ENCODE data around the gene CKB.

The CKB gene

DNA sequence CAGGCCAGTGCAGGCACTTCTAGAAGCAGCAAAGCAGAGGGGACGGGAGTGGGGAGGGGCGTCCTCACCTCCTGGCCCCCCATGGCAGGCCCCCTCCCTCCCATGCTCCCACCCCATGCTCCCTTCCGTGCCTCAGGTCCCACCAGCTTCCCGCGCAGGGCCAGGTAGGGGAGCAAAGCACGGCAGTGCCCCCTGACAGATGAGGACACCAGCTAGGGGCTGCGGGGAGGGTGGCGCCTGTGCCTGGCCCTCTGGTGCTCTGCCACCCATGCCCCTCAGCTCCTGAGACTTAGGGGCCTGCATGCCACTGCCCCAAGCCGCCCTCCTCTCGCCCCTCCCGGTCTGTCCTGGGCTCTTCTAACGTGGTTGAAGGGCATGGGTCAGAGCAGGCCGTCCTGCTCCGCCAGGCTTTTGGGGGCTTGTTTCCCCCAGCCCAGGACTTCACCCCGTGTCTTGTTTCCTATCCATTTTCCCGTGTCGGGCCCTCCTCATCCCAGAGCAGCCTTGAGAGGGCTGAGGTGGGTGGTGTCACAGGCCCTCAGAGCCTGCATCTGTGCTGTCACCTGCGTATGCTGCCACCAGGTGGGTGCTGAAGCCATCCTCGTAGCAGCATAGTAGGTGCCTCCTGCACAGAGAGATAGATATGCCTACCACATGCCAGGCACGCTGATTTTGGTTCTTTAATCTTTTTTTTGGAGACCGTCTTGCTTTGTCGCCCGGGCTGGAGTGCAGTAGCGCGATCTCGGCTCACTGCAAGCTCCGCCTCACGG is 16.6 kb upstream of the CKB start:
- DNase-seq = peak; percentile 26
- no peak overlapping the region for H3K4ac ChIP-seq (ENCODE audit: low read depth, low read length)
- no peaks in the 10 kb centered on the region for H3K36me3 ChIP-seq (ENCODE audit: control insufficient read depth, insufficient read depth, low read length)
- WGBS (ENCODE audit: extremely low coverage, insufficient coverage, low lambda C conversion rate) = no CpG with 5 or more reads among the region's 28 CpGs
- H3K79me2 ChIP-seq (ENCODE audit: control insufficient read depth, insufficient read depth, low read length) = no peaks in the 10 kb centered on the region
- no peak overlapping the region for H3K9ac ChIP-seq (ENCODE audit: low read length)
- H3K4me2 ChIP-seq (ENCODE audit: low read length) = no peak overlapping the region
- no peak overlapping the region for H3K4me3 ChIP-seq (ENCODE audit: low read length)
- no peaks in the 10 kb centered on the region for H3K27me3 ChIP-seq (ENCODE audit: insufficient read depth, low read length, poor library complexity)
- H2AK5ac ChIP-seq (ENCODE audit: low read length) = no peak overlapping the region
- no peak overlapping the region for H2BK15ac ChIP-seq (replicated peaks; ENCODE audit: low read depth)
- no peak overlapping the region for H3K18ac ChIP-seq (ENCODE audit: low read length)
- H4K5ac ChIP-seq (ENCODE audit: low read length) = no peak overlapping the region
- no peaks in the 10 kb centered on the region for H3K79me1 ChIP-seq (ENCODE audit: low read length)
- no peak overlapping the region for H3K23ac ChIP-seq (ENCODE audit: low read length)
- H3K27ac ChIP-seq (ENCODE audit: low read depth, low read length) = no peak overlapping the region
- no peak overlapping the region for H2BK120ac ChIP-seq (ENCODE audit: low read depth, low read length)
- H3K4me1 ChIP-seq (ENCODE audit: control insufficient read depth, low read depth, low read length) = peaks cover 7% of the 10 kb centered on the region
- H4K8ac ChIP-seq (ENCODE audit: low read depth, low read length) = no peak overlapping the region
- H3K56ac ChIP-seq (ENCODE audit: low read length) = no peak overlapping the region
- no peak overlapping the region for H2BK5ac ChIP-seq (ENCODE audit: low read length)

DNA sequence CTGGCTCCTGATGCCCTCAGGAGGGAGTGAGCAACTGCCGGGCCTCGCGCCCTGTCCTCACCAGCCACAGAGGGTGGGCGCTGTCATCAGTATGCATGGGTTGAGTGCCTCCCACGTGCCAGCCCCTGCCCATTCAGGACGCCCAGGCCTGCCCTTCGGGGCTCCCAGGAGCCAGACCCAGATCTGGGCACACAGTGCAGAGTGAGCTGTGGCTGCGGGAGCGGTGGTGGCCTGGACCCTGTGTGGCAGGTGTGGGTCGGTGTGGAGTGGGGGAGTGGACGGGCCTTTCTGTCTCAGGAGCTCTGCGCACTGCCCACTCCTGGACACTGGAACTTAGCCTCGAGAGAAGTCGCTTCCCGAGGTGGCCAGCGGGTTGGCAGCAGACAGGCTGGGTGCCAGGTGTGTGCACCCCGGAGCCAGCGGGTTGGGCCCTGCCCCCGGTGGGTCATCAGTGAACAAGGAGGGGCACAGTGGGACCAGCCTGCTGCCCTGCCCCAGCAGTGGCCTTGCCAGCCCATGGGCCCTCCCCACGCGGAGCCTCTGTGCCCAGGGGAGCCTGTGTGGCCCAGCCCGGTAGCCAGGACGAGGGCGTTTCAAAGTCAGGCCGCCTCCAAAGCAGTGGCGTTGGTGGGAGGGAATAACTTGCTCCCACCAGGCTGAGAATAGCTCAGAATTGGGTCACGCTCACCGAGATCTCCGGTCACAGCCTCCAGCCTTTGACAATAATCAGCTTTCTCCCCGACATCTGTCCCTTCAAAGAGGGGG is 15.8 kb upstream of the CKB start:
- H3K18ac ChIP-seq (ENCODE audit: low read length) = no peak overlapping the region
- no peak overlapping the region for H3K4me2 ChIP-seq (ENCODE audit: low read length)
- H3K27ac ChIP-seq (ENCODE audit: low read depth, low read length) = no peak overlapping the region
- peaks cover 7% of the 10 kb centered on the region for H3K4me1 ChIP-seq (ENCODE audit: control insufficient read depth, low read depth, low read length)
- no peak overlapping the region for H3K4ac ChIP-seq (ENCODE audit: low read depth, low read length)
- H4K5ac ChIP-seq (ENCODE audit: low read length) = no peak overlapping the region
- no peak overlapping the region for H4K8ac ChIP-seq (ENCODE audit: low read depth, low read length)
- H2BK15ac ChIP-seq (replicated peaks; ENCODE audit: low read depth) = no peak overlapping the region
- H2AK5ac ChIP-seq (ENCODE audit: low read length) = no peak overlapping the region
- no peak overlapping the region for H3K56ac ChIP-seq (ENCODE audit: low read length)
- H3K36me3 ChIP-seq (ENCODE audit: control insufficient read depth, insufficient read depth, low read length) = no peaks in the 10 kb centered on the region
- WGBS (ENCODE audit: extremely low coverage, insufficient coverage, low lambda C conversion rate) = no CpG with 5 or more reads among the region's 30 CpGs
- H3K79me1 ChIP-seq (ENCODE audit: low read length) = no peaks in the 10 kb centered on the region
- H3K27me3 ChIP-seq (ENCODE audit: insufficient read depth, low read length, poor library complexity) = no peaks in the 10 kb centered on the region
- no peak for DNase-seq
- H2BK5ac ChIP-seq (ENCODE audit: low read length) = no peak overlapping the region
- H2BK120ac ChIP-seq (ENCODE audit: low read depth, low read length) = no peak overlapping the region
- no peaks in the 10 kb centered on the region for H3K79me2 ChIP-seq (ENCODE audit: control insufficient read depth, insufficient read depth, low read length)
- no peak overlapping the region for H3K4me3 ChIP-seq (ENCODE audit: low read length)
- H3K23ac ChIP-seq (ENCODE audit: low read length) = no peak overlapping the region
- H3K9ac ChIP-seq (ENCODE audit: low read length) = no peak overlapping the region

DNA sequence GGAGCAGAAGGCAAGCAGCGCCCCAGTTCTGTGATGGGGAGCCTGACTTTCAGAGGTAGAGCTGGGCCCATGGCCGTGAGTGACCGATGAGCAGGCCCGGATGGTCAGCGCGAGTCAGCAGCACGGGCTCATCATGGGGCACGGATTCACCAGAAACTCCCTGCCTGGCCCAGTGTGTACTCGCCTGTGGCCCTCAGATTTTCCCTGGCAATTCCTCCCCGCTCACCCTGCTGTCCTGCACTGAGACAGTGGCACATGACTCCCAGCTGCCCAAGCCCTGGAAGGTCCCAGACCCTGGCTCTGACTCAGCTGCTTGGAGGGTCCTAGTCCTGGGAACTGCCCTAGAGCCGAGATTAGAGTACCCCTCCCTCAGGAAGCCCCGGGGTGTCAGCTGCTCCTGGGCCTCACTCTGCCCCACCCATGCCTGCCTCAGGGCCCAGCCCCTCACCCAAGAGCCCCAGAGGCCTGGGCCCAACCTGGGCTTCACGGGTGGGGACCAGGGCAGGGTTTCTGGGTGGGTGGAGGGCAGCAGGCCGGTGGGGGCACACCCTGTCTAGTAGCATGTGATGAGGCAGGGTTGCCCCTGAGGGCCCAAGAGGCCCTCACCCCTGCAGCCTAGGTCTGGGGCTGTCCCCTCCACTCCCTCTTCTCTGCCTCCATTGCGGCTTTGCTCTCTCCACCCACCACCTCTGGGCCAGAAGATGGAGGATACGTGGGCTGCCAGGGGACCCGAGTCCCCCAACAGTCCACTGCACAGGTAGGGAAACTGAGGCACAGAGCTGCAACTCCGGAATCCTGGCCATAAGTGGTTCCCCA is 14.8 kb upstream of the CKB start:
- WGBS (ENCODE audit: extremely low coverage, insufficient coverage, low lambda C conversion rate) = no CpG with 5 or more reads among the region's 18 CpGs
- Histone ChIP-seq H3K4me2 (ENCODE audit: low read length) (no peak overlapping the region), H2AK5ac (ENCODE audit: low read length) (no peak overlapping the region), H3K79me1 (ENCODE audit: low read length) (no peaks in the 10 kb centered on the region), H3K27me3 (ENCODE audit: insufficient read depth, low read length, poor library complexity) (no peaks in the 10 kb centered on the region), H3K23ac (ENCODE audit: low read length) (no peak overlapping the region), H3K4me1 (ENCODE audit: control insufficient read depth, low read depth, low read length) (peaks cover 3% of the 10 kb centered on the region), H3K9ac (ENCODE audit: low read length) (no peak overlapping the region), H3K4me3 (ENCODE audit: low read length) (no peak overlapping the region), H2BK5ac (ENCODE audit: low read length) (no peak overlapping the region), H2BK15ac (replicated peaks; ENCODE audit: low read depth) (no peak overlapping the region), H4K8ac (ENCODE audit: low read depth, low read length) (no peak overlapping the region), H3K27ac (ENCODE audit: low read depth, low read length) (no peak overlapping the region), H4K5ac (ENCODE audit: low read length) (no peak overlapping the region), H3K4ac (ENCODE audit: low read depth, low read length) (no peak overlapping the region), H3K18ac (ENCODE audit: low read length) (no peak overlapping the region), H3K79me2 (ENCODE audit: control insufficient read depth, insufficient read depth, low read length) (no peaks in the 10 kb centered on the region), H3K36me3 (ENCODE audit: control insufficient read depth, insufficient read depth, low read length) (no peaks in the 10 kb centered on the region), H3K56ac (ENCODE audit: low read length) (no peak overlapping the region), H2BK120ac (ENCODE audit: low read depth, low read length) (no peak overlapping the region)
- DNase-seq = no peak

DNA sequence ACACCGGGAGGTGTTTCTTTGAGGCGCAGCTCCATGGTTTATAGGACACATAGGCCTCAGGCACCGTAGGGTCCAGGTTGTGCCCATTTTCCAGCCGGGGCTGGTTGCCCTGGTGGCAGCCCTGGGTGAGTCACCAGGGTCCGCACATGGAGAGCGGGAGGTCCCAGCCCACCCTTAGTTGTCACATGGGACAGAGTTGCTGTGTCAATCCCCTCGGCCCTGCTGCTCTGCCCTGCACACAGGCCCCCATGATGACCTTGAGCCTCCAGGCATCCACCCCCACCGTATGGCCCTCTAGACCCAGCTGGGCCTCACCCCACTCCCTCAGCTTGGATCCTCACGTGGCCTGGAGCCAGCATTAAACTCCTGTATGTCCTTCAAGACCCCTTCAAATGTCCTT is 14.1 kb upstream of the CKB start:
- H3K4me2 ChIP-seq (ENCODE audit: low read length) = no peak overlapping the region
- WGBS (ENCODE audit: extremely low coverage, insufficient coverage, low lambda C conversion rate) = no CpG with 5 or more reads among the region's 9 CpGs
- H4K8ac ChIP-seq (ENCODE audit: low read depth, low read length) = no peak overlapping the region
- no peak overlapping the region for H2BK5ac ChIP-seq (ENCODE audit: low read length)
- H2AK5ac ChIP-seq (ENCODE audit: low read length) = no peak overlapping the region
- H2BK15ac ChIP-seq (replicated peaks; ENCODE audit: low read depth) = no peak overlapping the region
- DNase-seq = no peak
- no peaks in the 10 kb centered on the region for H3K27me3 ChIP-seq (ENCODE audit: insufficient read depth, low read length, poor library complexity)
- no peak overlapping the region for H3K23ac ChIP-seq (ENCODE audit: low read length)
- no peak overlapping the region for H2BK120ac ChIP-seq (ENCODE audit: low read depth, low read length)
- H4K5ac ChIP-seq (ENCODE audit: low read length) = no peak overlapping the region
- H3K79me1 ChIP-seq (ENCODE audit: low read length) = peaks cover under 1% of the 10 kb centered on the region
- no peak overlapping the region for H3K4ac ChIP-seq (ENCODE audit: low read depth, low read length)
- H3K9ac ChIP-seq (ENCODE audit: low read length) = no peak overlapping the region
- H3K79me2 ChIP-seq (ENCODE audit: control insufficient read depth, insufficient read depth, low read length) = no peaks in the 10 kb centered on the region
- no peak overlapping the region for H3K4me3 ChIP-seq (ENCODE audit: low read length)
- no peak overlapping the region for H3K56ac ChIP-seq (ENCODE audit: low read length)
- H3K4me1 ChIP-seq (ENCODE audit: control insufficient read depth, low read depth, low read length) = no peaks in the 10 kb centered on the region
- H3K36me3 ChIP-seq (ENCODE audit: control insufficient read depth, insufficient read depth, low read length) = no peaks in the 10 kb centered on the region
- no peak overlapping the region for H3K27ac ChIP-seq (ENCODE audit: low read depth, low read length)
- no peak overlapping the region for H3K18ac ChIP-seq (ENCODE audit: low read length)

DNA sequence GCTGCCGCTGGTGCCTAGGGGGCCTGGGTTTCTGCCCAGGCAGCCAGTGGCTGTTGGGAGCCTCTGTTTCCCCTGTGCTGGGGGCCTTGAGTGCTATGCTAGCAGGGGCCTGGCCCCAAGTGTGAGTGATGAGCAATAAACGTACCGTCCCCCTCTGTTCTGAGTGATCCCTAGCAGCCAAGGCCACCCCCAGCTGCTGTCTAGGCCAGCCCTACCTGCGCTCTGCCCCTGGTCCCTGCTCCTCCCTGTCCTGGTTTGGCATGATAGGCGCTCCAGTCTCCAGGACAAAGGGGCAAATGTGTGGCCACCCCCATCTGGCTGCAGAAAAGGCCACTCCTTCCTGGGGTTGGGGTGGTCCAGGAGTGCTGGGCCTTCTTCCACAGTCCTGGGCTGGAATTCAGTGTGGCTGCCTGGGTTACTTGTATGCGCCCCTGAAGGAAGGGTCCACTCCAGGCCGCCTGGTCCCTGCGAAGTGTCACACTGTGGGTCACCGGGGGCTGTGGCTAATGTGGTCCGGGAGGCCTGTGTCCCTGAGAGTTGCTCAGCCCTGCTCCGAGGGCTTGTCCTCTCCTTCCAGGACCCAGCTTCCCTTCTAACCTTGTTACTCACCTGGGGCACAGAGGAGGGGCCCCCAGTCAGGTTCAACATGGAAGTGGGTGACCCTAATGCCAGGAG is 13.4 kb upstream of the CKB start:
- Histone ChIP-seq H3K4ac (ENCODE audit: low read depth, low read length) (no peak overlapping the region), H3K4me3 (ENCODE audit: low read length) (no peak overlapping the region), H3K27ac (ENCODE audit: low read depth, low read length) (no peak overlapping the region), H3K79me2 (ENCODE audit: control insufficient read depth, insufficient read depth, low read length) (no peaks in the 10 kb centered on the region), H4K5ac (ENCODE audit: low read length) (no peak overlapping the region), H3K4me1 (ENCODE audit: control insufficient read depth, low read depth, low read length) (no peaks in the 10 kb centered on the region), H2AK5ac (ENCODE audit: low read length) (no peak overlapping the region), H4K8ac (ENCODE audit: low read depth, low read length) (no peak overlapping the region), H3K36me3 (ENCODE audit: control insufficient read depth, insufficient read depth, low read length) (no peaks in the 10 kb centered on the region), H3K18ac (ENCODE audit: low read length) (no peak overlapping the region), H3K4me2 (ENCODE audit: low read length) (no peak overlapping the region), H3K79me1 (ENCODE audit: low read length) (peaks cover 3% of the 10 kb centered on the region), H2BK15ac (replicated peaks; ENCODE audit: low read depth) (no peak overlapping the region), H2BK120ac (ENCODE audit: low read depth, low read length) (no peak overlapping the region), H3K27me3 (ENCODE audit: insufficient read depth, low read length, poor library complexity) (no peaks in the 10 kb centered on the region), H2BK5ac (ENCODE audit: low read length) (no peak overlapping the region), H3K23ac (ENCODE audit: low read length) (no peak overlapping the region), H3K9ac (ENCODE audit: low read length) (no peak overlapping the region), H3K56ac (ENCODE audit: low read length) (no peak overlapping the region)
- WGBS (ENCODE audit: extremely low coverage, insufficient coverage, low lambda C conversion rate) = no CpG with 5 or more reads among the region's 11 CpGs
- DNase-seq = no peak
